GM12892 (cell line): Measurements from ENCODE around the gene TCP11.

Experiments
- DNase-seq: peaks from one replicate; pipeline ENCODE4 v3.0.0; 2011; ENCODE audit not compliant: insufficient read length
- FAIRE-seq: peaks from 2 replicates; lab custom pipeline; 2011; peaks lifted over from hg19 to GRCh38; lab: Jason Lieb, UNC
- POLR2A ChIP-seq: IDR thresholded peaks from 2 replicates; pipeline ENCODE4 v1.6.1; 2011; ENCODE audit warnings: low read depth, low read length, control low read depth
- POLR2AphosphoS5 ChIP-seq: IDR thresholded peaks from 2 replicates; pipeline ENCODE4 v1.6.1; 2011; ENCODE audit warnings: low read depth, low read length, control low read depth
- TAF1 ChIP-seq: IDR thresholded peaks from 2 replicates; pipeline ENCODE4 v1.6.1; 2011; ENCODE audit warnings: low read depth, mild to moderate bottlenecking, control low read depth, low read length, borderline replicate concordance

The TCP11 gene

DNA sequence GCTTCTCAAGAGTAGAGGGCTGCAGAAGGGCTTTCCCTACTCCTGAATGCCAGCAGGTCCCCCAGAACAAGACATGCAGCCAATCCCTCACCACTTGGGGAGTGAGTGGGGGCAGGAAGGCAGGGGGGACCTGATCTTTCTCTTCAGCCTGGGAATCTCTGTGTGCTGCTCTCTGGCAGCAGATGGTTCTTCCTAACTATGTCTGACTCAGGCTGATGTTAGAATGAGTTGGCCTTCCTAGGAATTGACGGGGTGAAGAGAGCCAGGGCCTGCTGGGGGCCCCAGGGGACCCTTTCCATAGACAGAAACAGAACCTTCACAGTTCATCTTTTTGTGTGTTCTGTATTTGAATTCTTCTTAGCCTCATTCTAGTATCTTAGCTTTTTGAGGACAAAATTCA is 29.0 kb upstream of the TCP11 start:
- no peak for FAIRE-seq

DNA sequence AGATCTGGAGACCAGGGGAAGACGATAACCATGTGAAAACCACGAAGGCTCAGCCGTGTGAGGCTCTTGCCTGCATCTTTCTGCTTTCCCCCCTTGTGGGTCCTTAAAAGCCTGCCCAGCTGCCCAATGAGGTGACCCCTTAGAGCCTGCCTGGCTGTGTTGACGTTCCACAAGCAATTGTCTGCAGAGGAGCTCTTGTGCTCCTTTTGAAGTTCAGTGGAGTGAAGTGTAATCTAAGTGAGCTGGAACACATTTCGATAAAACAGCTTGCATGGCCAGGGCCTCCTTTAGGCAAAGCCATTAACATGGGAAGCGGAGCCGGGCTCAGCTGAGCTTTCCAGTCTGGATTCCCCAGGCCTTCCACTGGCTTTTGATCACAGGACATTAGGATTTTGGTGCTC is 27.3 kb upstream of the TCP11 start:
- FAIRE-seq = no peak
- TF ChIP-seq TAF1 (no peak), POLR2AphosphoS5 (no peak), POLR2A (no peak)
- DNase-seq = no peak

More for the DNA sequence above, 29.0 kb upstream of the TCP11 start:
- TF ChIP-seq POLR2AphosphoS5 (no peak), POLR2A (no peak), TAF1 (no peak)
- no peak for DNase-seq

DNA sequence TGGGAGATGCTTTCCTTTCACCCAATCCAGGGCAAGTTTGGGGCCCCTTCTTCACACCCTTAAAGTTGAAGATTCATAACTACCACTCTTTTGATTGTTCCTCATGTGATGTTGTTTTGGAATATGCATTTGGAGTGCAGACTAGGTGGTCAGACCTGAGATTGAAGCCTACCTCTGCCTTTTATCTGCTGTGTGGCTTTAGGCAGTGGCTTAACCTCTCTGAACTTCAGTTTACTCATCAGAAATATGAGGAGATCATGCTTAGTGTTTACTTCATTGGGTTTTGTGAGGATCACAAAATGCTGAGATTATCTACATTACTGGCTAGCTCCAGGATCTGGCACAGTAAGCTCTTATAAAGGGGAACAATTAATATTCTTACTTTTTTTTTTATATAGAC is 26.4 kb upstream of the TCP11 start:
- no peak for FAIRE-seq
- no peak for DNase-seq
- TF ChIP-seq POLR2A (no peak), TAF1 (no peak), POLR2AphosphoS5 (no peak)

GRCh38 chr6:35166520-35166919 is 25.4 kb upstream of the TCP11 start:
- TF ChIP-seq POLR2A (no peak), TAF1 (no peak), POLR2AphosphoS5 (no peak)
- FAIRE-seq (no peak), DNase-seq (no peak)

GRCh38 chr6:35166116-35166515 is 25.0 kb upstream of the TCP11 start:
- no peak for FAIRE-seq
- no peak for TF ChIP-seq TAF1
- TF ChIP-seq POLR2AphosphoS5 = no peak
- TF ChIP-seq POLR2A = no peak
- DNase-seq = no peak

DNA sequence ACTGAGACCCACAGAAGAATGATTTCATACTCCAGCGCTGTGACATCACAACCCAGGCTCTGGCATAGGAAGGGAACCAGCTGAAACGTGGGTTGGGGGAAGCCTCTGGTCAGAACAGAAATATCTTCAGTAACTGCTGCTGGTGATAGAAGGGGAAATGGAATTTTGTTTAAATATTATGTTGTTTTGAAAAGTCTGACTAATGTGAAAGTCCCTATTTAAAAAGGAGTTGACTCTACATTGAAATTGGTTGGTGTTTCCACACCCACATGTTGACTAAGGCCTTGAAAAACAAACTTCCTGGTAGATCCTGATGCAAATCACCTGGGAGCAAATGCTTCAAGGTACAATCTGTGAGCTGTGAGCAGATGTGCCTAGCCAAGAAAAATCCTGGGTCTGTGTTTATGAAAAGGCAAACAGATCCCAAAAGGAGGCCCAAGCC is 24.5 kb upstream of the TCP11 start:
- DNase-seq = no peak
- no peak for FAIRE-seq
- TF ChIP-seq TAF1 = no peak
- no peak for TF ChIP-seq POLR2AphosphoS5
- no peak for TF ChIP-seq POLR2A

GRCh38 chr6:35164868-35165267 is 23.7 kb upstream of the TCP11 start:
- TF ChIP-seq POLR2AphosphoS5 = no peak
- no peak for TF ChIP-seq TAF1
- TF ChIP-seq POLR2A = no peak
- no peak for FAIRE-seq
- no peak for DNase-seq

DNA sequence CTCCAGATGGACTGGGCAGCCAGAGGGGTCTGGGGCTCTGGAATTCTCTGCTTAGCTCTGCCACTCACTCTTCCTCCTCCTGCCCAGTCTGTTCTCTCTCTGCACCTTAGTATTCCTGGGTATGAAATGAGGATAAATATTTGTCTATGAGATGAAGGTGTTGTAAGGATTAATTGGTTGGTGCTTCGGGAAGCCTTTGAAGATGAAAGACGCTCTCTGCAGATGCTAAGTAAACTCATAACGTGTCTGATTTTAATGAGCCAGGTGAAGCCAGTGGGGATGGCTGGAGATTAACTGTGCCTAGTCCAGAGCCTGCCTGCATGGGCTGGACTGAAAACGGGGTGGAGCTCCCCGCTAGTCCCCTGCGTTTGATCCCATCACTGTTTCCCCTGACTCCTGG is 23.1 kb upstream of the TCP11 start:
- FAIRE-seq (no peak), DNase-seq (no peak)
- no peak for TF ChIP-seq POLR2A
- TF ChIP-seq TAF1 = no peak
- no peak for TF ChIP-seq POLR2AphosphoS5

GRCh38 chr6:35163836-35164235 is 22.7 kb upstream of the TCP11 start:
- FAIRE-seq = no peak
- no peak for DNase-seq
- TF ChIP-seq TAF1 (no peak), POLR2A (no peak), POLR2AphosphoS5 (no peak)

GRCh38 chr6:35161776-35162607 is 20.9 kb upstream of the TCP11 start:
- TF ChIP-seq TAF1 (no peak), POLR2A (no peak), POLR2AphosphoS5 (no peak)
- no peak for FAIRE-seq
- no peak for DNase-seq

- DNase-seq (no peak), FAIRE-seq (no peak)
- TF ChIP-seq POLR2A = no peak
- TF ChIP-seq TAF1 = no peak
- no peak for TF ChIP-seq POLR2AphosphoS5
Observed at GRCh38 chr6:35161266-35161665, 20.1 kb upstream of the TCP11 start.

DNA sequence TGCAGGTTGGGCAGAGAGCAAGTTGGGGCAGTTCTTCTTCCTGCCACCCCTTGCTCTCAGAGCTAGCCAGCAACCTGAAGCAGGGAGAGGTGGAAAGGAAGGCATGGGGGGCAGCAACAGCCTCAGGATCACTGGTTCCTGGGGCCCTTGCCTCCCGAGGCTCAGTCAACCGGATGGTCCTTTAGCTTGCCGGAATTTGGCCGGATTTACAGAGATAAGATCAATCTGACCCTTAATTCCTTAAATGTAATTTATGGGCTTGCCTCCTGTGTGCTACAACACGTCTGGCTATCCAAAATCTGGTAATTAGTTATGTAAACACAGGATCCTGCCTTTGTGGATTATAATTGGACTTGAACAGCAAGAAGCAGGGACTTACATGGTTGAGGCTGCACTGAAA is 19.5 kb upstream of the TCP11 start:
- DNase-seq (no peak), FAIRE-seq (no peak)
- no peak for TF ChIP-seq POLR2A
- no peak for TF ChIP-seq TAF1
- no peak for TF ChIP-seq POLR2AphosphoS5

DNA sequence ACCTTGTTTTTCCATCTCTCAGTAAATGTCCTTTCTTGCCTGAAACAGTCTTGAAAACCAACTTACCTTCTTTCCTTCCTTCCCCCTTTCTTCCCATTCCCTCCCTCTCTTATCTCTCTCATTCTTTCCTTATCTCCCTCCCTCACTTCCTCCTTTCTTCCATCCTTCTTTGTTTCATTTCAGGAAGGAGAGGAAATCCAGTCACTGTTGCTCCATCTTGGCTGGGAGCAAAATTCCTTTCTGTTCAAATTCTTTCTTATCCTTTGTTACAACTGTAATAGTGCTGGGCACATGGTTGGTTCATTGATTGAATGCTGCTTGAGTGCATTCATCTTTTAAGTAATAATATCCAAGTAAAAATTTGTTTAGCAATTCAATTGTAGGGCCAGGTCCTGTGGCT is 17.4 kb upstream of the TCP11 start:
- DNase-seq = no peak
- TF ChIP-seq TAF1 = no peak
- no peak for TF ChIP-seq POLR2A
- TF ChIP-seq POLR2AphosphoS5 = no peak
- no peak for FAIRE-seq
